ENCODE results near the gene EML6. TPM values are rescaled to one million over a fixed set of nuclear protein-coding genes. Genes with fewer than 3 reads are reported as not detected.

Gene EML6
- total RNA-seq, 1 experiment from 2014 or later, result 6.6 TPM

DNA sequence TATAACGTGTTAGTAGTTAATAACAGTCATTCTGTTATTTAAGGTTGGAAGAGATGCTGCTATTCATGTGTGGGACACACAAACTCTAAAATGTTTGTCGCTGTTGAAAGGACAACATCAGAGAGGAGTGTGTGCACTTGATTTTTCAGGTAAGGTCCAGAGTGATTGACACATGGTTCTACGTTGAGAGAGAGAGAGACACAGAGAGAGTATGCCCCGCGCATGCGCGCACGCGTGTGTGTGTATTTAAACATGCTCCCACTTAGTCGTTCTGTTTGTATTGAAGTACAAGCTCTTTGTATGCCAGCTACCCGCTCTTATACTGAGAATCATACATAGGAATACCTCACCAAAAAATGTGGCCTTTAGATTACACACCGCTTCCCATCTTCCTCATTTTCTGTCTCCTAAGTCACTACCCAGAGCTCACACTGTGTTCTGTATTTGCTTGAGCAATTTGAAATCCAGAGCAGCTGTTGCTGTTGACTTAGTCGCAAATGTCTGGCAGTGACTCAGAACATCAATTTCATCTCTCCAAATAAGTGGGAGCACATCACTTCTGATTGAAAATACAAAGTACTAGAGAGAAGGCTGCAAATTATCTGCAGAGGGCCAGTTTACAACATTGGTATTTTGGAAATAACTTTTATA is 148.1 kb downstream of the EML6 start:
- CTCF ChIA-PET, result no interaction called here
- ATAC-seq, result no peak
- Histone ChIP-seq H3K9me2 (ENCODE audit: insufficient read depth) (no peaks in the 10 kb centered on the region), H3K4me2 (ENCODE audit: low read length) (no peak overlapping the region), H3K79me2 (ENCODE audit: insufficient read depth, low read length) (no peaks in the 10 kb centered on the region), H3K36me3 (ENCODE audit: control insufficient read depth in 1 of 2, insufficient read depth in 2 of 2, low read length in 2 of 2) (no peaks in the 10 kb centered on the region), H3K27me3 (ENCODE audit: insufficient read depth, low read length) (no peaks in the 10 kb centered on the region), H2AFZ (ENCODE audit: low read depth, low read length, poor library complexity, severe bottlenecking) (no peak overlapping the region), H4K20me1 (ENCODE audit: insufficient read depth) (no peaks in the 10 kb centered on the region), H3K27ac (ENCODE audit: low read depth, low read length) (no peak overlapping the region), H3K9ac (ENCODE audit: low read length) (no peak overlapping the region), H3K4me3 (replicated peaks in 1 of 2; ENCODE audit: low read depth in 1 of 2, low read length in 2 of 2) (no peak overlapping the region), H3K4me1 (ENCODE audit: control insufficient read depth in 1 of 2, insufficient read depth in 2 of 2, low read length in 2 of 2) (no peaks in the 10 kb centered on the region), H3K9me3 (ENCODE audit: control insufficient read depth in 1 of 2, insufficient read depth in 1 of 2, low read depth in 1 of 2, low read length in 2 of 2) (no peaks in the 10 kb centered on the region)
- no TSS peak for BruUV-seq (replicated peaks)
- intact Hi-C loops (cut with micrococcal nuclease), result no loop called here
- DNase-seq (ENCODE audit: low read depth, low spot score), result no peak
- RAD21 ChIA-PET (ENCODE audit: low non-redundant PET in 1 of 2, low total read pairs in 2 of 2, uncharacterized antibody in 2 of 2, unreplicated experiment in 2 of 2), result no interaction called here
- TF ChIP-seq POLR2A (IDR thresholded peaks at IDR 0.05; ENCODE audit: borderline replicate concordance, extremely low read depth, insufficient read depth, insufficient read length) (no peak), ZFX (IDR thresholded peaks at IDR 0.05) (no peak), CBX3 (IDR thresholded peaks at IDR 0.05; ENCODE audit: low read depth) (no peak), CEBPB (IDR thresholded peaks at IDR 0.05; ENCODE audit: low read depth) (no peak), POLR2AphosphoS5 (IDR thresholded peaks at IDR 0.05; ENCODE audit: low read depth, low read length) (no peak), EZH2phosphoT487 (IDR thresholded peaks at IDR 0.05; ENCODE audit: borderline replicate concordance) (no peak), SP1 (IDR thresholded peaks at IDR 0.05; ENCODE audit: low read depth) (no peak), ELF1 (IDR thresholded peaks at IDR 0.05; ENCODE audit: borderline replicate concordance, low read depth) (no peak), EZH2 (IDR thresholded peaks at IDR 0.05) (no peak), EGR1 (IDR thresholded peaks at IDR 0.05; ENCODE audit: low read depth) (no peak), RAD21 (IDR thresholded peaks at IDR 0.05; ENCODE audit: low read depth) (no peak), SIN3A (IDR thresholded peaks at IDR 0.05; ENCODE audit: low read depth) (no peak), ZNF274 (IDR thresholded peaks at IDR 0.05; ENCODE audit: low read depth, low read length) (no peak), TCF7L2 (IDR thresholded peaks at IDR 0.05; ENCODE audit: borderline replicate concordance, extremely low read depth, insufficient read depth, insufficient read length) (no peak), SRF (IDR thresholded peaks at IDR 0.05; ENCODE audit: low read depth) (no peak), YY1 (IDR thresholded peaks at IDR 0.05; ENCODE audit: extremely low read depth, insufficient replicate concordance, low read depth, low read length) (no peak)
- TF ChIP-seq, protein P1, sequence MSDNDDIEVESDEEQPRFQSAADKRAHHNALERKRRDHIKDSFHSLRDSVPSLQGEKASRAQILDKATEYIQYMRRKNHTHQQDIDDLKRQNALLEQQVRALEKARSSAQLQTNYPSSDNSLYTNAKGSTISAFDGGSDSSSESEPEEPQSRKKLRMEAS (IDR thresholded peaks at IDR 0.05), result no peak
- TF ChIP-seq, protein P2, sequence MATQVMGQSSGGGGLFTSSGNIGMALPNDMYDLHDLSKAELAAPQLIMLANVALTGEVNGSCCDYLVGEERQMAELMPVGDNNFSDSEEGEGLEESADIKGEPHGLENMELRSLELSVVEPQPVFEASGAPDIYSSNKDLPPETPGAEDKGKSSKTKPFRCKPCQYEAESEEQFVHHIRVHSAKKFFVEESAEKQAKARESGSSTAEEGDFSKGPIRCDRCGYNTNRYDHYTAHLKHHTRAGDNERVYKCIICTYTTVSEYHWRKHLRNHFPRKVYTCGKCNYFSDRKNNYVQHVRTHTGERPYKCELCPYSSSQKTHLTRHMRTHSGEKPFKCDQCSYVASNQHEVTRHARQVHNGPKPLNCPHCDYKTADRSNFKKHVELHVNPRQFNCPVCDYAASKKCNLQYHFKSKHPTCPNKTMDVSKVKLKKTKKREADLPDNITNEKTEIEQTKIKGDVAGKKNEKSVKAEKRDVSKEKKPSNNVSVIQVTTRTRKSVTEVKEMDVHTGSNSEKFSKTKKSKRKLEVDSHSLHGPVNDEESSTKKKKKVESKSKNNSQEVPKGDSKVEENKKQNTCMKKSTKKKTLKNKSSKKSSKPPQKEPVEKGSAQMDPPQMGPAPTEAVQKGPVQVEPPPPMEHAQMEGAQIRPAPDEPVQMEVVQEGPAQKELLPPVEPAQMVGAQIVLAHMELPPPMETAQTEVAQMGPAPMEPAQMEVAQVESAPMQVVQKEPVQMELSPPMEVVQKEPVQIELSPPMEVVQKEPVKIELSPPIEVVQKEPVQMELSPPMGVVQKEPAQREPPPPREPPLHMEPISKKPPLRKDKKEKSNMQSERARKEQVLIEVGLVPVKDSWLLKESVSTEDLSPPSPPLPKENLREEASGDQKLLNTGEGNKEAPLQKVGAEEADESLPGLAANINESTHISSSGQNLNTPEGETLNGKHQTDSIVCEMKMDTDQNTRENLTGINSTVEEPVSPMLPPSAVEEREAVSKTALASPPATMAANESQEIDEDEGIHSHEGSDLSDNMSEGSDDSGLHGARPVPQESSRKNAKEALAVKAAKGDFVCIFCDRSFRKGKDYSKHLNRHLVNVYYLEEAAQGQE (IDR thresholded peaks at IDR 0.05; ENCODE audit: low read depth), result no peak
- TF ChIP-seq, protein P3, sequence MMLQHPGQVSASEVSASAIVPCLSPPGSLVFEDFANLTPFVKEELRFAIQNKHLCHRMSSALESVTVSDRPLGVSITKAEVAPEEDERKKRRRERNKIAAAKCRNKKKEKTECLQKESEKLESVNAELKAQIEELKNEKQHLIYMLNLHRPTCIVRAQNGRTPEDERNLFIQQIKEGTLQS (IDR thresholded peaks at IDR 0.05), result no peak
- TF ChIP-seq, protein P4, sequence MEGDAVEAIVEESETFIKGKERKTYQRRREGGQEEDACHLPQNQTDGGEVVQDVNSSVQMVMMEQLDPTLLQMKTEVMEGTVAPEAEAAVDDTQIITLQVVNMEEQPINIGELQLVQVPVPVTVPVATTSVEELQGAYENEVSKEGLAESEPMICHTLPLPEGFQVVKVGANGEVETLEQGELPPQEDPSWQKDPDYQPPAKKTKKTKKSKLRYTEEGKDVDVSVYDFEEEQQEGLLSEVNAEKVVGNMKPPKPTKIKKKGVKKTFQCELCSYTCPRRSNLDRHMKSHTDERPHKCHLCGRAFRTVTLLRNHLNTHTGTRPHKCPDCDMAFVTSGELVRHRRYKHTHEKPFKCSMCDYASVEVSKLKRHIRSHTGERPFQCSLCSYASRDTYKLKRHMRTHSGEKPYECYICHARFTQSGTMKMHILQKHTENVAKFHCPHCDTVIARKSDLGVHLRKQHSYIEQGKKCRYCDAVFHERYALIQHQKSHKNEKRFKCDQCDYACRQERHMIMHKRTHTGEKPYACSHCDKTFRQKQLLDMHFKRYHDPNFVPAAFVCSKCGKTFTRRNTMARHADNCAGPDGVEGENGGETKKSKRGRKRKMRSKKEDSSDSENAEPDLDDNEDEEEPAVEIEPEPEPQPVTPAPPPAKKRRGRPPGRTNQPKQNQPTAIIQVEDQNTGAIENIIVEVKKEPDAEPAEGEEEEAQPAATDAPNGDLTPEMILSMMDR (IDR thresholded peaks at IDR 0.05 in 2 of 3, conservative IDR thresholded peaks at IDR 0.05 in 1 of 3; ENCODE audit: borderline replicate concordance in 1 of 3, insufficient read depth in 1 of 3, low read depth in 2 of 3, low read length in 2 of 3), result no peak
- POLR2A ChIA-PET, result no interaction called here

All from HCT116 (cell line).